Urinary bladder (tissue), 4 donors: ENCODE results near the gene IDH2. TPM values are rescaled to one million over a fixed set of nuclear protein-coding genes. Genes with fewer than 3 reads are reported as not detected.

Experiments
- DNase-seq: peaks from one replicate; pipeline ENCODE4 v3.0.0-alpha.2; 2015; ENCODE audit errors: extremely low spot score
- H3K27ac ChIP-seq: one replicate; pipeline ENCODE4 v1.5.1; 2013; ENCODE audit warnings: low read depth, mild to moderate bottlenecking, moderate library complexity
- H3K36me3 ChIP-seq: one replicate; pipeline ENCODE4 v1.6.1; 2013; ENCODE audit warnings: mild to moderate bottlenecking, moderate library complexity; ENCODE audit not compliant: insufficient read depth
- H3K4me1 ChIP-seq: one replicate; pipeline ENCODE4 v1.6.1; 2013; ENCODE audit warnings: mild to moderate bottlenecking, moderate library complexity; ENCODE audit not compliant: insufficient read depth
- H3K4me3 ChIP-seq: one replicate; pipeline ENCODE4 v1.5.1; 2013; ENCODE audit warnings: low read depth, low read length
- WGBS: extraction: QIAGEN DNeasy Blood & Tissue Kit; methylation state at CpG from one replicate; pipeline ENCODE4 v1.1.7; 2013; 5-methylcytosine and 5-hydroxymethylcytosine counted together
- polyA plus RNA-seq: library from polyadenylated mRNA; stranded (reverse); fragments of 200-250 nt; gene quantifications from one replicate; pipeline ENCODE4 v1.2.3, GENCODE V29; 2013
- total RNA-seq: library from RNA; depleted of rRNA; stranded (reverse); fragments of >200 nt; gene quantifications from one replicate; pipeline ENCODE4 v1.2.3, GENCODE V29; 2014
- donor health status: healthy with polysubstance abuse.
- donor health status: healthy.

IDH2 gene
- total and polyA plus RNA-seq, 2 donors: 85.0 to 105 TPM

- H3K36me3 ChIP-seq: no peaks in the 10 kb centered on the region
- no peak overlapping the region for H3K4me3 ChIP-seq
- no peak for DNase-seq
- H3K27ac ChIP-seq: no peak overlapping the region
- 74% methylated on average over 4 of the region's 4 CpGs for WGBS
- H3K4me1 ChIP-seq: peaks cover 2% of the 10 kb centered on the region
Observed at GRCh38 chr15:90104551-90104950, 2.3 kb upstream of the IDH2 start.

- H3K27ac ChIP-seq: no peak overlapping the region
Observed at GRCh38 chr15:90103701-90104329, 1.5 kb upstream of the IDH2 start.

GRCh38 chr15:90101130-90101968 is 919 bp downstream of the IDH2 start:
- WGBS: 4% methylated on average over 40 of the region's 40 CpGs
- no peak for DNase-seq
- no peaks in the 10 kb centered on the region for H3K36me3 ChIP-seq
- H3K27ac ChIP-seq: peak overlapping the region; percentile 90
- H3K4me3 ChIP-seq: peak overlapping the region; percentile 87
- peaks cover 2% of the 10 kb centered on the region for H3K4me1 ChIP-seq

More at GRCh38 chr15:90103701-90104329, 1.5 kb upstream of the IDH2 start:
- WGBS: 84% methylated on average over 5 of the region's 5 CpGs
- no peak for DNase-seq
- no peaks in the 10 kb centered on the region for H3K36me3 ChIP-seq
- no peak overlapping the region for H3K4me3 ChIP-seq
- peaks cover 2% of the 10 kb centered on the region for H3K4me1 ChIP-seq

- no peak overlapping the region for H3K4me3 ChIP-seq
- DNase-seq: no peak
- 36% methylated on average over 11 of the region's 11 CpGs for WGBS
- peaks cover 2% of the 10 kb centered on the region for H3K4me1 ChIP-seq
- peak overlapping the region; percentile 2 for H3K27ac ChIP-seq
- H3K36me3 ChIP-seq: no peaks in the 10 kb centered on the region
Observed at GRCh38 chr15:90099868-90100831, 2.1 kb downstream of the IDH2 start.

DNA sequence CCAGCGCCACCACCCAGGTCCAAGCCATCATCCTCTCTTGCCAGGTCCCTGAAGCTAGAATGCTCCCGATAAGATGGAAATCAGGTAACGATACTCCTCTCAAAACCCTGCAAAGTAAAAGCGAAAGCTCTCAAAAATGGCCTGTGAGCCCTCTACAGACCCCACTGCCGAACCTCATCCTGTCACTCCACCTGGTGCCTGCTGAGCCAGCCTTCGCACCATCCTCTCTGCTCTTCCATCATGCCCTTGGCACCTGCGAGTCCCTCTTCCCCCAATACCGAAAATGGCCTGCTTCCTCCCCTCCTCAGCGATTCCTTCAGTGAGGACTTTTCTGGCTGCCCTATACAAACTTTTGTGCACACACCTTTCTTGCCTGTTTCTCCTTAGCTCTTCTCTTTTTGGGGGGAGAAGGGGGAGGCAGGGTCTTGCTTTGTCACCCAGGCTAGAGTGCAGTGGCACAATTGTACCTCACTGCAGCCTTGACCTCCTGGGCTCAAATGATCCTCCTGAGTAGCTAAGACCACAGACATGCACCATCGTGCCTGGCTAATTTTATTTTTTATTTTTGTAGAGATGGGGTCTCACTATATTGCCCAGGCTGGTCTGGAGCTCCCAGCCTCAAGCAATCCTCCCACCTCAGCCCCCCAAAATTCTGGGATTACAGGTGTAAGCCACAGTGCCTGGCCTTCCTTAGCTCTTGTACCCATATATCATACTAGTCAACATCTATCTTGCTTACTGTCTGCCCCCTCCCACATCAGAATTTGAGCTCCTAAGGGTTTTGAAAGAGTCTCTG is 3.0 kb downstream of the IDH2 start:
- Histone ChIP-seq H3K4me1 (peaks cover 2% of the 10 kb centered on the region), H3K27ac (peak overlapping the region; percentile 19), H3K36me3 (no peaks in the 10 kb centered on the region), H3K4me3 (no peak overlapping the region)
- 83% methylated on average over 10 of the region's 10 CpGs for WGBS
- no peak for DNase-seq

DNA sequence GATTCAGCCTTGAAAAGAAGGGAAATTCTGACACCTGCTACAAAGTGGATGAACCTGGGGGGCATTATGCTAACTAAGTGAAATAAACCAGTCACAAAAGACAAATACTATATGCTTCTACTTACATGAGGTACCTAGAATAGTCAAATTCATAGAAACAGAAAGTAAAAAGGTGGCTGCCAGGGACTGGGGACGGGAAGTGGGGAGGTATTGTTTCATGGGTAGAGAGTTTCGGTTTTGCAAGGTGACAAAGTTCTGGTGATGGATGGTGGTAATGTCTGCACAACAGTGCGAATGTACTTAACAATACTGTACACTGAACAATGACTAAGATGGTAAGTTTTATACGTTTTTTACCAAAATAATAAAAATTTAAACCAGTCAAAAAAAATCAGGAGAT is 4.8 kb downstream of the IDH2 start:
- Histone ChIP-seq H3K36me3 (no peaks in the 10 kb centered on the region), H3K4me1 (no peaks in the 10 kb centered on the region), H3K27ac (peak overlapping the region; percentile 71), H3K4me3 (no peak overlapping the region)
- WGBS: 52% methylated on average over 4 of the region's 4 CpGs
- DNase-seq: no peak

GRCh38 chr15:90095521-90095959 is 6.7 kb downstream of the IDH2 start:
- H3K4me1 ChIP-seq: no peaks in the 10 kb centered on the region
- H3K4me3 ChIP-seq: no peak overlapping the region
- peak overlapping the region; percentile 42 for H3K27ac ChIP-seq

GRCh38 chr15:90091156-90091931 is 10.9 kb downstream of the IDH2 start:
- 74% methylated on average over 17 of the region's 17 CpGs for WGBS
- DNase-seq: no peak
- no peak overlapping the region for H3K27ac ChIP-seq
- H3K4me1 ChIP-seq: no peaks in the 10 kb centered on the region
- H3K36me3 ChIP-seq: peaks cover 2% of the 10 kb centered on the region
- no peak overlapping the region for H3K4me3 ChIP-seq

More at GRCh38 chr15:90095521-90095959, 6.7 kb downstream of the IDH2 start:
- no peaks in the 10 kb centered on the region for H3K36me3 ChIP-seq
- no peak for DNase-seq
- WGBS: 58% methylated on average over 3 of the region's 3 CpGs

DNA sequence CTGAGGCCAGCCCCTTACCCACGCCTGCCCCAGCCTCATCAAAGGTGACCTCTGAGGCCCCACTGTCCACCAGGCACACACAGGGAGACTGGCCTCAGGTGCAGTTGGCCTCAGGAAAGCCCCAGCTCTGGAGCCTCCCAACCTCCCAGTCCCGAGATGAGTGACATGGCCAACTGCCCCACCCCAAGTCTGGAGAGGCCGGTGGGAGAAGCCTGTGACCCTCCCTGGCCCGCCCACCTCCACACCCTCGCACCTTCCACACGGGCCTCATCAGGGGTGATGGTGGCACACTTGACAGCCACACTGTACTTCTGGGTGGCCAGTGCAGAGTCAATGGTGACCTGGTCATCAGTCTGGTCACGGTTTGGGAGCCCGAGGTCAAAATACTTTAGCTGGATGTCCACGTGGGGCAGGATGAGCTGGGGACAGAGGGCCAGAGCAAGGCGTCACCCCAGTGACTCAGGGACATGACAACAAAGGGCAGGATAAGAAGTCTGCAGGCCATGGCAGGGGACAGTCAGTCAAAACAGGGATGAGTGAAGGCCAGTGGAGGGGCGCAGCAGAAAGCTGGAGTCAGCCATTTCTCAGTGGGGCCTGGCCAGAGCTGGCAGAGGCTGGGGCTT is 11.9 kb downstream of the IDH2 start:
- Histone ChIP-seq H3K4me3 (no peak overlapping the region), H3K36me3 (peaks cover 2% of the 10 kb centered on the region), H3K27ac (no peak overlapping the region), H3K4me1 (no peaks in the 10 kb centered on the region)
- WGBS: 87% methylated on average over 11 of the region's 11 CpGs
- DNase-seq: no peak

DNA sequence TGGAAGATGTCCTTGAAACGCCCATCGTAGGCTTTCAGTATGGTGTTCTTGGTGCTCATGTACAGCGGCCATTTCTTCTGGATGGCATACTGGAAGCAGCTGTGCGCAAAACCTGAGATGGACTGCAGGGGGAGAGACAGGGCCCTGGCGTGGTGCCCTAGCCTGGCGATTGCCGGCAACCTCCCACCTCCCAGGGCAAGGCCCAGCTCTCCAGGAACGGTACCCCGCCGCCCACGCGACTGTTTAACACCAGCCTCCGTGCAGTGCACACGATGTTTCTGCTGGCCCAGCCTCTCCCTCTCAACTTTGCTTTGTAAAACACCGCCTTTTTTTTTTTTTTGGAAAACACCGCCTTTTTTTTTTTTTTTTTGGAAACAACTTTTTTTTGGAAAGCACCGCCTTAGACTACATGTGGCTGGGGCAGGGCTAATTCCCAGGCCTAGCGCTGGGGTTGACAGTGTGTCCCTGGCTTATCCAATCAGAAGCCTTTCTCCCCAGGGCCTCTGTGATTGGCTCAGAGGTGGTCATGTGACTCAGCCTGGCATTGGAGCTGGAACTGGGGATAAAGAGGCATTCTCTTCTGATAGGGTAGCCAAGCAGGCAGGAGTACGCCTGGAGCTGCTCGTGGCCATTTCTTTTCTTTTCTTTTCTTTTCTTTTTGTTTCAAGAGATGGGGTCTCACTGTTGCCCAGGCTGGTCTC is 14.7 kb downstream of the IDH2 start:
- Histone ChIP-seq H3K4me1 (no peaks in the 10 kb centered on the region), H3K27ac (no peak overlapping the region), H3K4me3 (no peak overlapping the region), H3K36me3 (peaks cover 2% of the 10 kb centered on the region)
- 86% methylated on average over 20 of the region's 20 CpGs for WGBS
- DNase-seq: no peak

GRCh38 chr15:90086868-90087268 is 15.4 kb downstream of the IDH2 start:
- no peak overlapping the region for H3K27ac ChIP-seq
- 93% methylated on average over 7 of the region's 7 CpGs for WGBS
- H3K4me3 ChIP-seq: no peak overlapping the region
- no peaks in the 10 kb centered on the region for H3K4me1 ChIP-seq
- peaks cover 2% of the 10 kb centered on the region for H3K36me3 ChIP-seq
- DNase-seq: no peak
